Measurements from ENCODE around the gene SUFU.
"Not testable (repeated sequence)": the region's sequence is repeated elsewhere in the genome, so short reads cannot be mapped to it uniquely, and the experiment has no call there.

SUFU gene

GRCh38 chr10:102493771-102494170 is 10.0 kb upstream of the SUFU start:
- no peaks in the 10 kb centered on the region for H3K27me3 ChIP-seq (ENCODE audit: low read length)
- 0 out of 2 replicates have a peak, but pooled peaks cover 3% of the 10 kb centered on the region for H3K36me3 ChIP-seq (ENCODE audit: low read length)
- no peak overlapping the region for H3K27ac ChIP-seq (ENCODE audit: low read depth, low read length)
- no peak overlapping the region for H2AFZ ChIP-seq (ENCODE audit: low read depth, low read length, severe bottlenecking)
- H3K4me3 ChIP-seq (ENCODE audit: insufficient read depth, low read length, poor library complexity, severe bottlenecking) = no peak overlapping the region
- H4K20me1 ChIP-seq (ENCODE audit: low read depth, low read length) = peaks cover 4% of the 10 kb centered on the region; the same call in 1 of the 2 replicates
- H3K9me3 ChIP-seq (ENCODE audit: insufficient read depth, low read length) = no peaks in the 10 kb centered on the region
- TF ChIP-seq CTCF (IDR thresholded peaks at IDR 0.05; ENCODE audit: insufficient read depth, low read length, poor library complexity, severe bottlenecking) = no peak
- H3K4me2 ChIP-seq (ENCODE audit: low read depth, low read length, poor library complexity, severe bottlenecking) = no peak overlapping the region
- no peak overlapping the region for H3K9ac ChIP-seq (ENCODE audit: low read length)
- no peaks in the 10 kb centered on the region for H3K9me2 ChIP-seq (replicated peaks; ENCODE audit: insufficient read depth, low read length)
- peaks cover 77% of the 10 kb centered on the region for H3K79me2 ChIP-seq (ENCODE audit: insufficient read depth, low read length)
- H3F3A ChIP-seq (ENCODE audit: insufficient read depth) = no peaks in the 10 kb centered on the region

- H3F3A ChIP-seq (ENCODE audit: insufficient read depth) = no peaks in the 10 kb centered on the region
- no peak overlapping the region for H2AFZ ChIP-seq (ENCODE audit: low read depth, low read length, severe bottlenecking)
- no peak overlapping the region for H3K27ac ChIP-seq (ENCODE audit: low read depth, low read length)
- H3K27me3 ChIP-seq (ENCODE audit: low read length) = no peaks in the 10 kb centered on the region
- H3K9ac ChIP-seq (ENCODE audit: low read length) = no peak overlapping the region
- H3K4me2 ChIP-seq (ENCODE audit: low read depth, low read length, poor library complexity, severe bottlenecking) = no peak overlapping the region
- no peaks in the 10 kb centered on the region for H3K9me2 ChIP-seq (replicated peaks; ENCODE audit: insufficient read depth, low read length)
- H3K9me3 ChIP-seq (ENCODE audit: insufficient read depth, low read length) = no peaks in the 10 kb centered on the region
- H3K79me2 ChIP-seq (ENCODE audit: insufficient read depth, low read length) = peaks cover 87% of the 10 kb centered on the region
- H4K20me1 ChIP-seq (ENCODE audit: low read depth, low read length) = peaks cover 8% of the 10 kb centered on the region; the same call in 1 of the 2 replicates
- H3K36me3 ChIP-seq (ENCODE audit: low read length) = no peaks in the 10 kb centered on the region
- no peak overlapping the region for H3K4me3 ChIP-seq (ENCODE audit: insufficient read depth, low read length, poor library complexity, severe bottlenecking)
- TF ChIP-seq CTCF (IDR thresholded peaks at IDR 0.05; ENCODE audit: insufficient read depth, low read length, poor library complexity, severe bottlenecking) = no peak
- no peak for TF ChIP-seq EZH2phosphoT487 (conservative IDR thresholded peaks at IDR 0.05; ENCODE audit: low read length)
These were observed 6.2 kb upstream of the SUFU start for GRCh38 chr10:102497545-102497944.

- Histone ChIP-seq H3K27ac (ENCODE audit: low read depth, low read length) (no peak overlapping the region), H3K9me3 (ENCODE audit: insufficient read depth, low read length) (no peaks in the 10 kb centered on the region), H3K79me2 (ENCODE audit: insufficient read depth, low read length) (peaks cover 69% of the 10 kb centered on the region), H3F3A (ENCODE audit: insufficient read depth) (peaks cover 7% of the 10 kb centered on the region), H2AFZ (ENCODE audit: low read depth, low read length, severe bottlenecking) (no peak overlapping the region), H3K27me3 (ENCODE audit: low read length) (no peaks in the 10 kb centered on the region), H3K4me3 (ENCODE audit: insufficient read depth, low read length, poor library complexity, severe bottlenecking) (no peak overlapping the region), H3K4me2 (ENCODE audit: low read depth, low read length, poor library complexity, severe bottlenecking) (no peak overlapping the region), H3K36me3 (ENCODE audit: low read length) (no peaks in the 10 kb centered on the region), H4K20me1 (ENCODE audit: low read depth, low read length) (peaks cover 8% of the 10 kb centered on the region; the same call in 1 of the 2 replicates), H3K9ac (ENCODE audit: low read length) (no peak overlapping the region), H3K9me2 (replicated peaks; ENCODE audit: insufficient read depth, low read length) (no peaks in the 10 kb centered on the region)
- no peak for TF ChIP-seq EZH2phosphoT487 (conservative IDR thresholded peaks at IDR 0.05; ENCODE audit: low read length)
- no peak for TF ChIP-seq CTCF (IDR thresholded peaks at IDR 0.05; ENCODE audit: insufficient read depth, low read length, poor library complexity, severe bottlenecking)
These were observed 4.4 kb upstream of the SUFU start for GRCh38 chr10:102499356-102499755.

- not testable (repeated sequence) for H3K27ac ChIP-seq (ENCODE audit: low read depth, low read length); H3K36me3 ChIP-seq (ENCODE audit: low read length); H3F3A ChIP-seq (ENCODE audit: insufficient read depth); H2AFZ ChIP-seq (ENCODE audit: low read depth, low read length, severe bottlenecking); H3K27me3 ChIP-seq (ENCODE audit: low read length); H3K4me3 ChIP-seq (ENCODE audit: insufficient read depth, low read length, poor library complexity, severe bottlenecking); H3K9me2 ChIP-seq (replicated peaks; ENCODE audit: insufficient read depth, low read length); H3K9me3 ChIP-seq (ENCODE audit: insufficient read depth, low read length); H4K20me1 ChIP-seq (ENCODE audit: low read depth, low read length)
- H3K4me2 ChIP-seq (ENCODE audit: low read depth, low read length, poor library complexity, severe bottlenecking) = peak overlapping the region; percentile 92
- peaks cover 58% of the 10 kb centered on the region for H3K79me2 ChIP-seq (ENCODE audit: insufficient read depth, low read length)
- H3K9ac ChIP-seq (ENCODE audit: low read length) = peak overlapping the region; percentile 76; the same call in 1 of the 2 replicates
These were observed 3.1 kb upstream of the SUFU start for GRCh38 chr10:102500686-102501085.

Data from SU-DHL-6 (cell line).